Stomach (tissue), 9 donors: Measurements from ENCODE around the gene CDK5RAP3. TPM values are rescaled to one million over a fixed set of nuclear protein-coding genes. Genes with fewer than 3 reads are reported as not detected.

Source experiments
- DNase-seq, 2 donors: peaks; one replicate each; pipeline versions ENCODE4 v3.0.0 to v3.0.0-alpha.2; 2013 to 2019
- H3K27ac ChIP-seq, 5 donors: fragments of 200-600 bp in 4 of 5; sonication (generic) in 4 of 5; one replicate each; pipeline ENCODE4 v1.5.1; 2013 to 2019; ENCODE audit warnings: mild to moderate bottlenecking in 1 of 5, moderate library complexity in 1 of 5
- H3K27me3 ChIP-seq, 3 donors: fragments of 200-600 bp; sonication (generic); one replicate each; pipeline ENCODE4 v1.5.1; 2017 to 2019; ENCODE audit warnings: mixed run types in 1 of 3
- H3K36me3 ChIP-seq, 4 donors: fragments of 200-600 bp; sonication (generic); 1 replicate in 3 of 4; 2 replicates in 1 of 4; pipeline ENCODE4 v1.5.1; 2016 to 2019
- H3K4me1 ChIP-seq, 4 donors: fragments of 200-600 bp; sonication (generic); one replicate each; pipeline ENCODE4 v1.5.1; 2016 to 2019
- H3K4me3 ChIP-seq, 4 donors: fragments of 200-600 bp; sonication (generic) in 3 of 4; one replicate each; pipeline ENCODE4 v1.5.1; 2016 to 2019; ENCODE audit warnings: mild to moderate bottlenecking in 1 of 4
- H3K9me3 ChIP-seq, 4 donors: fragments of 200-600 bp; sonication (generic); one replicate each; pipeline ENCODE4 v1.5.1; 2016 to 2019
- CTCF ChIP-seq, 7 experiments: fragments of 450-650 bp in 4 of 7; fragments of 200-600 bp in 3 of 7; sonication (generic) in 3 of 7; IDR thresholded peaks; one replicate each; pipeline ENCODE4 v1.5.1; 2016 to 2019; ENCODE audit warnings: antibody characterized with exemption in 7 of 7, control low read depth in 2 of 7, mild to moderate bottlenecking in 1 of 7
- EP300 ChIP-seq: sonication (generic); formaldehyde crosslinking; IDR thresholded peaks from one replicate; pipeline ENCODE4 v1.6.1; 2017; ENCODE audit warnings: antibody characterized with exemption
- POLR2A ChIP-seq, 4 donors: fragments of 450-650 bp; IDR thresholded peaks; one replicate each; pipeline ENCODE4 v1.6.1; 2016; ENCODE audit warnings: antibody characterized with exemption in 4 of 4, control low read depth in 2 of 4, mild to moderate bottlenecking in 1 of 4, moderate library complexity in 1 of 4
- POLR2AphosphoS5 ChIP-seq, 3 donors: sonication (generic); formaldehyde crosslinking; IDR thresholded peaks; one replicate each; pipeline ENCODE4 v1.6.1; 2016; ENCODE audit warnings: antibody characterized with exemption in 3 of 3
- WGBS, 5 donors: extraction: QIAGEN DNeasy Blood & Tissue Kit in 3 of 5; methylation state at CpG; one replicate each; pipeline versions ENCODE4 v1.1.5 to v1.1.7; 2013 to 2018; 5-methylcytosine and 5-hydroxymethylcytosine counted together
- intact Hi-C: fragments of 100-400 bp; cut with DNase I; formaldehyde crosslinking; loops from one replicate; pipeline ENCODE4 v1.15.1; 2023; ENCODE audit warnings: low total_unique reads
- polyA plus RNA-seq, 3 donors: library from polyadenylated mRNA; stranded (reverse); fragments of 200-250 nt; gene quantifications; one replicate each; pipeline ENCODE4 v1.2.3, GENCODE V29; 2013
- total RNA-seq, 5 donors: library from RNA; depleted of rRNA; stranded (reverse); fragments of >200 nt; gene quantifications; one replicate each; pipeline versions ENCODE4 v1.1.0 to v1.2.3, GENCODE V29; 2014 to 2016
- donor health status: healthy with polysubstance abuse.
- donor health status: Bipolar disorder and iron deficiency.
- donor health status: healthy.

Gene CDK5RAP3
- total and polyA plus RNA-seq, 8 donors, result 101 to 682 (median 277) TPM

GRCh38 chr17:47946516-47946915 is 24.4 kb upstream of the CDK5RAP3 start:
- WGBS, 5 donors, result 86 to 96% (median 87%) methylated on average over 6 of the region's 6 CpGs
- H3K9me3 ChIP-seq, result no peaks in the 10 kb centered on the region
- no peak overlapping the region for H3K4me3 ChIP-seq
- no peak for DNase-seq
- peak overlapping the region; percentile 73 to 94 (median 89) for H3K27ac ChIP-seq
- peaks cover 61 to 88% (median 76%) of the 10 kb centered on the region in 4 donors for H3K4me1 ChIP-seq
- intact Hi-C loops, result no loop called here
- TF ChIP-seq CTCF (IDR thresholded peaks at IDR 0.05), result no peak
- no peak for TF ChIP-seq EP300
- no peak for TF ChIP-seq POLR2A (IDR thresholded peaks at IDR 0.05)
- no peak for TF ChIP-seq POLR2AphosphoS5 (IDR thresholded peaks at IDR 0.05)
- peaks cover 6 to 36% (median 29%) of the 10 kb centered on the region in 4 donors for H3K36me3 ChIP-seq
- H3K27me3 ChIP-seq, result no peaks in the 10 kb centered on the region

GRCh38 chr17:47946929-47947397 is 23.9 kb upstream of the CDK5RAP3 start:
- TF ChIP-seq CTCF (IDR thresholded peaks at IDR 0.05), result peak in 5 of 7 experiments; percentile 55 to 87 (median 73)
- peak in 2 of 3 donors; percentile 57 to 79 for TF ChIP-seq POLR2AphosphoS5 (IDR thresholded peaks at IDR 0.05)
- TF ChIP-seq EP300, result no peak
- peak in 1 of 4 donors; percentile 20 for TF ChIP-seq POLR2A (IDR thresholded peaks at IDR 0.05)
- H3K4me1 ChIP-seq, result peaks cover 60 to 89% (median 78%) of the 10 kb centered on the region in 4 donors
- peak; percentile 92 to 93 for DNase-seq

GRCh38 chr17:47948706-47949196 is 22.2 kb upstream of the CDK5RAP3 start:
- Histone ChIP-seq H3K36me3 (peaks cover 6 to 55% (median 38%) of the 10 kb centered on the region in 4 donors), H3K4me1 (peaks cover 48 to 93% (median 76%) of the 10 kb centered on the region in 4 donors), H3K9me3 (no peaks in the 10 kb centered on the region), H3K4me3 (peak overlapping the region in 3 of 4 donors; percentile 26 to 33 (median 31)), H3K27ac (peak overlapping the region; percentile 86 to 94 (median 91)), H3K27me3 (no peaks in the 10 kb centered on the region)
- DNase-seq, result peak in 1 of 2 donors; percentile 84
- WGBS, 5 donors, result 15 to 30% (median 18%) methylated on average over 5 of the region's 5 CpGs
- TF ChIP-seq POLR2AphosphoS5 (IDR thresholded peaks at IDR 0.05) (peak in 2 of 3 donors; percentile 78 to 88), POLR2A (IDR thresholded peaks at IDR 0.05) (peak in 2 of 4 donors; percentile 5 to 26), EP300 (no peak)
- intact Hi-C loops, result no loop called here

More at GRCh38 chr17:47946929-47947397, 23.9 kb upstream of the CDK5RAP3 start:
- Histone ChIP-seq H3K27me3 (no peaks in the 10 kb centered on the region), H3K4me3 (no peak overlapping the region), H3K9me3 (no peaks in the 10 kb centered on the region), H3K27ac (peak overlapping the region; percentile 73 to 94 (median 89)), H3K36me3 (peaks cover 6 to 41% (median 30%) of the 10 kb centered on the region in 4 donors)
- intact Hi-C loops, result no loop called here
- 14 to 26% (median 19%) methylated on average over 2 of the region's 2 CpGs for WGBS, 5 donors

GRCh38 chr17:47949197-47949759 is 21.6 kb upstream of the CDK5RAP3 start:
- H3K27ac ChIP-seq, result peak overlapping the region; percentile 86 to 94 (median 91)
- peak; percentile 96 to 97 for DNase-seq
- no peaks in the 10 kb centered on the region for H3K9me3 ChIP-seq
- 2 to 3% (median 3%) methylated on average over 22 of the region's 22 CpGs for WGBS, 5 donors
- intact Hi-C loops, result no loop called here
- H3K27me3 ChIP-seq, result no peaks in the 10 kb centered on the region
- peaks cover 48 to 92% (median 74%) of the 10 kb centered on the region in 4 donors for H3K4me1 ChIP-seq
- peak overlapping the region; percentile 23 to 33 (median 28) for H3K4me3 ChIP-seq
- H3K36me3 ChIP-seq, result peaks cover 6 to 58% (median 39%) of the 10 kb centered on the region in 4 donors
- no peak for TF ChIP-seq EP300
- TF ChIP-seq POLR2AphosphoS5 (IDR thresholded peaks at IDR 0.05), result peak; percentile 30 to 87 (median 82)
- peak in 2 of 4 donors; percentile 5 to 19 for TF ChIP-seq POLR2A (IDR thresholded peaks at IDR 0.05)
- TF ChIP-seq CTCF (IDR thresholded peaks at IDR 0.05), result peak in 5 of 7 experiments; percentile 74 to 95 (median 88)
